Anterior cingulate cortex (tissue), 58 donors: ENCODE results near the gene MFGE8.
"Not testable (repeated sequence)": the region's sequence is repeated elsewhere in the genome, so short reads cannot be mapped to it uniquely, and the experiment has no call there.

ENCODE experiments used
- DNase-seq, 58 donors: peaks; one replicate each; lab custom pipeline; 2025; lab: John Stamatoyannopoulos, UW

The MFGE8 gene

DNA sequence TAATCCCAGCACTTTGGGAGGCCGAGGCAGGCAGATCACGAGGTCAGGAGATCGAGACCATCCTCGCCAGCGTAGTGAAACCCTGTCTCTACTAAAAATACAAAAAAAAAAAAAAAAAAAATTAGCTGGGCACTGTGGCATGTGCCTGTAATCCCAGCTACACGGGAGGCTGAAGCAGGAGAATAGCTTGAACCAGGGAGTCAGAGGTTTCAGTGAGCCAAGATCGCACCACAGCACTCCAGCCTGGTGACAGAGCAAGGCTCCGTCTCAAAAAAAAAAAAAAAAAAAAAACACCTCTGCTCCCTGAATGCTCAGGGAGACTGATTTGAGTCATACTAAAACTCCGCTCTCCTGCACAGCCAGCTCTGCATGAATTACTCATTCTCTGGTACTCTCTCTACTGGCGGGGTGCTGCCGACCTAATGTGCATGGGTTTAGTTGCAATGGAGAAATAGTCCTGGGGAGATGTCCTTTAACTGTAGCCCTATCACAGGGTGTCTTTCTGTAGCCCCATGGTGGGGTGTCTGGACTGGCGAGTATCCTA, 7.8 kb upstream of the MFGE8 start:
- not testable (repeated sequence) for DNase-seq

GRCh38 chr15:88920186-88920891, 7.2 kb upstream of the MFGE8 start:
- no peak for DNase-seq

DNA sequence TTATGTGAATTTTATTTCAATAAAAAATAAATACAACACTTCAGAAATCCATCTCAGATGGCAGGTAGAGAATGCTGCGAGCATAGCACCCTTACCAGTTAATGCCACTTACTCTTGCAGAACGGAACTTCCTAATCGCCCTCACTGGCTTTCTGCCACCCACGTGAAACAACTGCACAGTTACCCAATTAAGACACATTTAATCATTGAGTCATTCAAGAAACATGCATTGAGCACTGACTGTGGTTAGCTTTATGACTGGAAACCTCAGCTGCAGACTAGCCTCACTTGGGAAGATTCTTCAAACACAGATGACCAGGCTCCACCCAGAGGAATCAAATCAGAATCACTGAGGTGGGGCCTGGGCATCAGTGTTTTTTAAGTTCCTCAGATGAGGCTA, 5.6 kb upstream of the MFGE8 start:
- no peak for DNase-seq

- no peak for DNase-seq
Observed at GRCh38 chr15:88917760-88918159, 4.6 kb upstream of the MFGE8 start.

DNA sequence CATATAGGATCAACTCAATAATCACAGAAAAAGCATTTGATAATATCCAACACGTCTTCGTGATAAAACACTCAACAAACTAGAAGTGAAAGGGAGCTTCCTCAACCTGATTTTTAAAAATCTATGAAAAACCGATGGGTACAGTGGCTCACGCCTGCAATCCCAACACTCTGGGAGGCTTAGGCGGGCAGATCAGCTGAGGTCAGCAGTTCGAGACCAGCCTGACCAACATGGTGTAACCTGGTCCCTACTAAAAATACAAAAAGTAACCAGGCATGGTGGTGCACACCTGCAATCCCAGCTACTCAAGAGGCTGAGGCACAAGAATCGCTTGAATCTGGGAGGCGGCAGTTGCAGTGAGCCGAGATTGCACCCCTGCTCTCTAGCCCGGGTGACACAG, 2.2 kb upstream of the MFGE8 start:
- DNase-seq, result no peak

DNA sequence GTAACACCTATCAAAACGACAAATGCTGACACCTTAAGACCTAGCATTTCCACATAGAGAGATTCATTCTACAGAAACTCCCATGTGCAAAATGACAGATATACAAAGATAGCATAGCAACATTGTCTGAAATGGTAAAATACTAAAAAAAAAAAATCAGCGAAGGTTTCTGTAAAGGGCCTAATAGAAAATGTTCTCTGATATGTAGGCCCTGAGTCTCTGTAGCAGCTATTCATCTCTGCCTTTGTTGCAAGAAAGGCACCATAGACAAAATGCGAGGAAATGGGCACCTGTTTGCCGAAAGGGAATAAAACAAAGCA, 631 bp upstream of the MFGE8 start:
- no peak for DNase-seq

GRCh38 chr15:88912500-88912921, 668 bp downstream of the MFGE8 start:
- peak in 1 of 58 donors; percentile 39 for DNase-seq

- DNase-seq, result no peak
Observed at GRCh38 chr15:88911766-88912118, 1.4 kb downstream of the MFGE8 start.

DNA sequence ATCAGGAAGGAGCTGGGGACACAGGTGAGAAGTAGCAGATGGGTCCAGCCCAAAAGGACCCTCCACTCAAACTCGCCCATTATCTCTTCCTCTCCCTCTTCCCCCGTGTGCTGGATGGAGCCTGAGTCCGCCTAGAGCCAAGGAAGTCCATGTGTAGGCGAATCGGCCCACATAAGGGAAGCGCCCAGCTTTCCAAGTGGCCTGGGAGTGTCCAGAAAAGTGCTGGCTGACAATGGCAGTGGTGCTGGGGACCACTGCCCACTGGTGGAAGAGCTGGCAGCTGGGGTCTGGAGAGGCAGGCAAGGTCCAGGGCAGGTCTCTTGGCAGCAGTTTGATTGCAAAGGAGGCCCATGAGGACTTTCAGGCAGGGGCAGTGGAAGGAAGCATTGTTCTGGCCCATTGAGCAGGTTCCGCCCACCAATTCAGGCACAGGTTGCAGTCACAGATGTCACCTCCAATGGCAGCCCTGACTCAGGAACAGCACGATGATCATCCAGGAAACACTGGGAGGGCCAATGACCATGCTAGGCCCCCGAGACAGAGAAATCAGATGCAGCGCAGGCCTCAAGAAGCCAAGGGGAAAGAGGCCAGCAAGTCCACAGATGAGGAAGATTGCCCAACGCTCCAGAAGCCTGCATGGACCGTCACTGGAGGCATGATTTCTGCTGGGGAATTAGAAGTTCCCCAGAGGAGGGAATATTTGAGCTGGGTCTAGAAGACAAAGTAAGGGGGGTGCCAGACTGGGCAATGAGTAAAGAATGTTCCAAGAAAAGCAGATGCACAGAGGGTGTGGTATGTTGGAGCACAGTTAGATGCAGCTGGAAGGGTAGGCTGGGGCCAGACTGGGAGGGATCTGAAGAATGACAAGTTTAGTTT, 3.0 kb downstream of the MFGE8 start:
- no peak for DNase-seq

GRCh38 chr15:88908697-88909621, 4.2 kb downstream of the MFGE8 start:
- no peak for DNase-seq

DNA sequence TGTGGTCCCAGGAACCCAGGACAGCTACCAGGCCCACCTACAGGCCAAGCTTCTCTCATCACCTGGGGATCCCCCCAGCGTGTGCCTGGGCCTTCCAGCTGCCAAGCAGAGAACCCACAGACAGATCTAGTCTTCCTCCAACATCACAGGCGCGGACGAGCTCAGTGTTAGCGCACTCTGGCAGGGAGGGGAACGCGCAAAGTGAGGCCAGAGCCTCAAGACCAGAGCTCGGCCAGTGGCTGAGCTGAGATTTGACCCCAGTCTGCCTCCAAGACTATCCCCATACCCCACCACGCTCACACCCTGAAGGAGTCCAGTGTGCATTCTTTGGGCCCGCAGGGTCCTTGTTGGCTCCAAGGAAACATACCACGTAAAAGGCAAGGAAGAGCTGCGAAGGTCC, 5.1 kb downstream of the MFGE8 start:
- no peak for DNase-seq

DNA sequence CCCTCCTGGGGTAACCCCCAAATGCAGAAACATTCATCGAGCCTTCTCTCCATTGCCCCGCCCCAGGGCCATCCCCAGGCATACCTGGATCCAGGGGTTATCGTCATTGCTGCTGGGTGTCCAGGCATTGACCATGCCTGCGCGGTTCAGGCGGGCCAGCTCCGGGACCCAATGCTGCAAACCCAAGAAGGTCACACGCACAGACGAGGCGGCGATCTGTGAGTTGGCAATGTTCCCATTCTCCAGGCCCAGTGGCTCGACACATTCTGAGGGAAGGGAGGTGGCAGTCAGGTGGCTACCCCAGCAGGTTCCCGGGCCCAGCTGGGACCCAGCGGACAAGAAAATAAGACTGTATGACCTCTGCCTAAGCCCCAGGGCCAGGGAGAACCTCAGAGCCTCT, 6.1 kb downstream of the MFGE8 start:
- no peak for DNase-seq

GRCh38 chr15:88906551-88906950, 6.6 kb downstream of the MFGE8 start:
- no peak for DNase-seq

DNA sequence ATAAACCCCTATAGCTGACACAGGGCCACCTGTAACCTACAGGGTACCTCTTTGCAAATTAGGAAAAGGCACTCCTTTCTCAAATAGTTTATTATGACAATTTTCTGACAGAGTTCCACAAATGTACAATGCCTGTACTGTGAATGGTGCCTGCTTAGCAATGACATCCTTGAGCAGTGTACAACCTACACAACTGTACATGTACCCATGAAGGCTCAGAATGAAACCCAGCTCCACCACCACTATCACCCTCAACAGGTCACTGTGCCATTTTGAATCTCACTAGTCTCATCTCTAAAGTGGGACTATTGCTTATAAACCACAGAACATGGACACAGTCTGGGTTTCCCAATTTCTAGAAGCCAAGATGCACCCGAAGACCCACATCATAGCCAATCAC, 7.0 kb downstream of the MFGE8 start:
- no peak for DNase-seq

- DNase-seq, result no peak
Observed at GRCh38 chr15:88905576-88905975, 7.6 kb downstream of the MFGE8 start.

DNA sequence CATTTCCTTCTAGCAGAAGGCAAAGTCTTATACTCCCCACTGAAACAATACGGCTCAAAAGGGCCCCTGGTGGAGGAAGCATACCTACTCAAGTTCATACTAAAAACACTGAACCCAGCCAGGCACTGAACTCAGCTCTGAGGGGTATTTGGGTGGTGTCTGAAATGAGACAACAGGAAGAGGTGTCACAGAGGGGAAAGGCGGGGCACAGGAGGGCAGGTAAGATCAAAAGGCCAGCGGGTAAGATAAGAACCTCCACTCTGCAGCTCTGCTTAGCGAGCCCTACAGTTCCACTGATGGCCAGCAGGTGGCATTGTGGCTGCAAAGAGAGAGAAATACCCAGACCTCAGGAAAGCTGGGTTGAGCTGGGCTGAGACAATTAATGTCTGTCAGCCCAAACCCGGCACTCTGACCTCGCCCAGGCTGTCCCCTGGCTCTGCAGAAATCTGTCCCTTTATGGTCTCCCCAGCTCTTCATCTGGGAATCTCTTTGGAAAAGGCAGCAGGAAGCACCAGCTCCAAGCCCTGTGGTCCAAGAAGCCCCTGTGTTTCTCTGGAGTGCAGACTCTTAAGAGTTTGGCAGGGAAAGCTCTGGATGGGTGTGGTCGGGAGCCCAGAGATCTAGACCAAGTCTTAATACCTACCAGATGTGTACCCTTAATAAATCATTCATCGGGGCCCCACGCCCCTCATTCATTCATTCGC, 8.4 kb downstream of the MFGE8 start:
- DNase-seq, result peak in 55 of 58 donors; percentile 18 to 87 (median 66)

- no peak for DNase-seq
Observed at GRCh38 chr15:88904257-88904623, 8.9 kb downstream of the MFGE8 start.

- DNase-seq, result no peak
Observed at GRCh38 chr15:88902846-88903245, 10.3 kb downstream of the MFGE8 start.

DNA sequence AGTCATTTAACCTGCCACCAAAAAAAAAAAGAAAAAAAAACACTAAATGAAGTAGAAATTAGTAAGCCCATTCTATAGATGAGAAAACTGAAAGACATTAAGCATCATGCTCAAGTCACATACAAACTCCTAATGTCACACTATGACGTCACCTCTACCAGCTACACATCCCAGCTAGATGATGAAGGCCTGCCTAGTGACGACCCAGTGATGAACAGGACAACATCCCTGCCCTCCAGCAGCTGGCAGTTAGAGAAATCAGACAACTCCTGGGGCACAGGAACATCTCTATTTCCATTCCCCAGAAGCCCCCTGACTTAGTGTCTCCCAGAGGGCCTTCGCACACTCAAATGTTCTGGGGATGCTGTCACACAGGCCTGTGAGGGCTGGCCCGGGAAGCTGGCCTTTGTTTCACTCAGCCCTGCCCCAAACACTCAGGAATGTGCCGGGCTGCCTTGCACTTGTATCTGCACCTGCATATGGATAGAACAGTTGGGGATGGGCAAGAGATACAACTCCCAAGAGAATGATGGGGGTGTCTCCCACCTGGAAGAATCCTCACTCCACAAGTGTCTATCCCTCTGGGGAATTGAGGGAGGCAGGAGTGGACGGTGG, 10.9 kb downstream of the MFGE8 start:
- DNase-seq, result no peak
